Measurements from ENCODE around the gene SPI1. TPM values are rescaled to one million over a fixed set of nuclear protein-coding genes. Genes with fewer than 3 reads are reported as not detected.
A peak's percentile ranks its signal among the peaks of the same experiment; 100 is the strongest.

The SPI1 gene
- polyA plus RNA-seq, 2 of the 4 experiments (the other 2 are of a cell fraction): 0.14 TPM; not detected in 1

DNA sequence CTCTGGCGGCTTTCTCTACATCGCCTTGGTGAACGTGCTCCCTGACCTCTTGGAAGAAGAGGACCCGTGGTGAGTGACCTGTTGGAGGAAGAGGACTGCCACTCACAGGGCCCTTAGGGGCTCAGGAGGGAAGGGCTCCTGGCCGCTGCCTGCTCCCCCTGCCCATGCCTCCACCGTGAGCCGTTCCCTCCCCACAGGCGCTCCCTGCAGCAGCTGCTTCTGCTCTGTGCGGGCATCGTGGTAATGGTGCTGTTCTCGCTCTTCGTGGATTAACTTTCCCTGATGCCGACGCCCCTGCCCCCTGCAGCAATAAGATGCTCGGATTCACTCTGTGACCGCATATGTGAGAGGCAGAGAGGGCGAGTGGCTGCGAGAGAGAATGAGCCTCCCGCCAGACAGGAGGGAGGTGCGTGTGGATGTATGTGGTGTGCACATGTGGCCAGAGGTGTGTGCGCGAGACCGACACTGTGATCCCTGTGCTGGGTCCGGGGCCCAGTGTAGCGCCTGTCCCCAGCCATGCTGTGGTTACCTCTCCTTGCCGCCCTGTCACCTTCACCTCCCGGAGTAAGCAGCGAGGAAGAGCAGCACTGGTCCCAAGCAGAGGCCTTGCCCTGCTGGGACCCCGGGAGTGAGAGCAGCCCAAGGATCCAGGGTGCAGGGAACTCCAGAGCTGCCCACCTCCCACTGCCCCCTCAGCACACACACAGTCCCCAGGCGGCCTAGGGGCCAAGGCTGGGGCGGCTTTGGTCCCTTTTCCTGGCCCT is 36.9 kb upstream of the SPI1 start:
- DNase-seq (ENCODE audit: low read depth in 1 of 2, low spot score in 1 of 2): no peak
- Histone ChIP-seq H3K9me3 (no peaks in the 10 kb centered on the region), H3K4me2 (0 out of 3 replicates have a peak overlapping the region, but pooled peaks have one; percentile 6), H3K27ac (peak overlapping the region; percentile 31 to 81; a peak in 3 of 6 replicates), H3K4me1 (peaks cover 11% of the 10 kb centered on the region), H3K4me3 (no peak overlapping the region)
- WGBS (ENCODE audit: missing lambda C conversion rate): 91% methylated on average over 29 of the region's 31 CpGs
- FAIRE-seq: no peak
- ChIA-PET POLR2A (interaction anchor here (0.6 to 0.7 kb wide), 2 partner anchors 11 to 200 kb away, joined by 4 to 5 read pairs; partner anchors contain the start of genes DDB2 and PSMC3), CTCF (interaction anchor here (1.2 to 4.8 kb wide), 3 partner anchors 10 to 42 kb away, joined by 3 to 26 read pairs (median 4); partner anchors contain the start of gene PSMC3)
- TF ChIP-seq FOSB (CRISPR knock-in tag; IDR thresholded peaks at IDR 0.05) (no peak), TFCP2L1 (CRISPR knock-in tag; IDR thresholded peaks at IDR 0.05) (no peak)
- ATAC-seq: peak; percentile 6 to 16; a peak in 5 of 6 replicates

DNA sequence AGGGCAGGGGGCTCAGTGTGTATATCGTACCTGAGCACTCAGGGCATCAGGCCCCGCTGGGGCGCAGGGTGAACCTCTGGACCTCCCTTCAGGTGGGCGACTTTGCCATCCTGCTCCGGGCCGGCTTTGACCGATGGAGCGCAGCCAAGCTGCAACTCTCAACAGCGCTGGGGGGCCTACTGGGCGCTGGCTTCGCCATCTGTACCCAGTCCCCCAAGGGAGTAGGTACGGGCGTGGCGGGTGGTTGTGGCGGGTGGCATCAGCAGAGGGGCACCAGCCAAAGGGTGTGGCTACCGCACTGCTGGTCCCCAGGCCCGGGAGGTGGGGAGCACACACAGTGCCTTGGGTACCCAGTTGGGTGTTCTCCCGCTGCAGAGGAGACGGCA is 36.3 kb upstream of the SPI1 start:
- WGBS (ENCODE audit: missing lambda C conversion rate): 93% methylated on average over 7 of the region's 19 CpGs
- ATAC-seq (peak in 1 of 2 experiments; percentile 1; a peak in 3 of 6 replicates), FAIRE-seq (no peak), DNase-seq (ENCODE audit: low read depth in 1 of 2, low spot score in 1 of 2) (no peak)
- TF ChIP-seq RFX5 (IDR thresholded peaks at IDR 0.05): no peak
- TF ChIP-seq, protein P1, sequence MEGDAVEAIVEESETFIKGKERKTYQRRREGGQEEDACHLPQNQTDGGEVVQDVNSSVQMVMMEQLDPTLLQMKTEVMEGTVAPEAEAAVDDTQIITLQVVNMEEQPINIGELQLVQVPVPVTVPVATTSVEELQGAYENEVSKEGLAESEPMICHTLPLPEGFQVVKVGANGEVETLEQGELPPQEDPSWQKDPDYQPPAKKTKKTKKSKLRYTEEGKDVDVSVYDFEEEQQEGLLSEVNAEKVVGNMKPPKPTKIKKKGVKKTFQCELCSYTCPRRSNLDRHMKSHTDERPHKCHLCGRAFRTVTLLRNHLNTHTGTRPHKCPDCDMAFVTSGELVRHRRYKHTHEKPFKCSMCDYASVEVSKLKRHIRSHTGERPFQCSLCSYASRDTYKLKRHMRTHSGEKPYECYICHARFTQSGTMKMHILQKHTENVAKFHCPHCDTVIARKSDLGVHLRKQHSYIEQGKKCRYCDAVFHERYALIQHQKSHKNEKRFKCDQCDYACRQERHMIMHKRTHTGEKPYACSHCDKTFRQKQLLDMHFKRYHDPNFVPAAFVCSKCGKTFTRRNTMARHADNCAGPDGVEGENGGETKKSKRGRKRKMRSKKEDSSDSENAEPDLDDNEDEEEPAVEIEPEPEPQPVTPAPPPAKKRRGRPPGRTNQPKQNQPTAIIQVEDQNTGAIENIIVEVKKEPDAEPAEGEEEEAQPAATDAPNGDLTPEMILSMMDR (IDR thresholded peaks at IDR 0.05): no peak
- no peak for TF ChIP-seq RCOR1 (IDR thresholded peaks at IDR 0.05; ENCODE audit: low read depth, low read length)
- no peak for TF ChIP-seq FOSL2 (IDR thresholded peaks at IDR 0.05)
- no peak for TF ChIP-seq FOSL2 (CRISPR knock-in tag; IDR thresholded peaks at IDR 0.05)
- no peak for TF ChIP-seq ZSCAN20 (CRISPR knock-in tag; IDR thresholded peaks at IDR 0.05)
- TF ChIP-seq PHF8 (IDR thresholded peaks at IDR 0.05; ENCODE audit: borderline replicate concordance, low read depth): no peak
- TF ChIP-seq JUN (IDR thresholded peaks at IDR 0.05): no peak
- TF ChIP-seq EP300 (IDR thresholded peaks at IDR 0.05): no peak
- TF ChIP-seq EHF (CRISPR knock-in tag; IDR thresholded peaks at IDR 0.05): no peak
- H3K9me3 ChIP-seq: no peaks in the 10 kb centered on the region
- ChIA-PET POLR2A (no interaction called here), CTCF (interaction anchor here (4.8 to 8.0 kb wide), 2 partner anchors 9 to 42 kb away, joined by 26 to 75 read pairs; partner anchors contain the start of gene PSMC3)
- no peak overlapping the region for H3K4me2 ChIP-seq
- no peak overlapping the region for H3K4me3 ChIP-seq
- H3K4me1 ChIP-seq: peaks cover 13% of the 10 kb centered on the region
- H3K27ac ChIP-seq: no peak overlapping the region

DNA sequence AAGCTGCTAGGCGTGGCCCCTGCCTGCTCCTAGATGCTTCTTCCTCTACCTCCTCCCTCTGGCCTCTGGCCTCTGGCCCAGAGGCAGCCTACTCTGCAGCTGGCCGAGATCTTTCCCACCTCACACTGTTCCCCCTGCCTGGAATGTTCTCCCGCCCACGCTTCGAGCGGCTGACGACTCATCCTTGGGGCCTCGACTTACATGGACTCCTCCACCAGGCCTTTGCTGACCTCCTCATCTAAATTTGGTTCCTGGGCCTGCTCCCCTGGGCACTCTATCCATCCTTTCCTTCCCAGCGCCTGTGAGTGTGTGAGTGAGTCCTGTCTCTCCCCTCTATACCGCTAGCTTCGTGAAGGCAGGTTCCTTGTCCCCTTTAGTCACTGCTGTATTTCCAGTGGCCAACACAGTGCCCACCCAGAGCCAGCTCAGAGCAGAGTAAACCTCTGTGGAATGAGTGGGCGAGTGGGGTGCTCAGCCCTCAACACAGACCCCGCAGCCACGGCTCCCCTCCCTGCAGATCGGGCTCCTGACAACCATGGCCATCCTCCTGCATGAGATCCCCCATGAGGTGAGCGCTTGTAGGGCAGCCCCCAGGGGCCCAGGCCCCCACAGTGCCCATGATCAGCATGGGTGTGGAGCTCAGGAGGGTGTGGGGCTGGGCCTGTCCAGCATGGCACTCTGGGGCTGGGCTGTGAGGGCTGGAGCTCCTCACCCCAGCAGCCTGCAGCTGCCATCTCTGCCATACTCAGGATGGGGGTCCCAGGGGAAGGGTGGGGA is 35.7 kb upstream of the SPI1 start:
- Histone ChIP-seq H3K4me3 (no peak overlapping the region), H3K4me2 (no peak overlapping the region), H3K4me1 (peaks cover 19% of the 10 kb centered on the region), H3K27ac (0 out of 6 replicates have a peak overlapping the region, but pooled peaks of 1 of the 2 experiments have one; percentile 19), H3K9me3 (no peaks in the 10 kb centered on the region)
- WGBS (ENCODE audit: missing lambda C conversion rate): 75% methylated on average over 16 of the region's 16 CpGs
- POLR2A ChIA-PET: no interaction called here
- DNase-seq (ENCODE audit: low read depth in 1 of 2, low spot score in 1 of 2) (no peak), FAIRE-seq (no peak), ATAC-seq (no peak)
- TF ChIP-seq, protein P2, sequence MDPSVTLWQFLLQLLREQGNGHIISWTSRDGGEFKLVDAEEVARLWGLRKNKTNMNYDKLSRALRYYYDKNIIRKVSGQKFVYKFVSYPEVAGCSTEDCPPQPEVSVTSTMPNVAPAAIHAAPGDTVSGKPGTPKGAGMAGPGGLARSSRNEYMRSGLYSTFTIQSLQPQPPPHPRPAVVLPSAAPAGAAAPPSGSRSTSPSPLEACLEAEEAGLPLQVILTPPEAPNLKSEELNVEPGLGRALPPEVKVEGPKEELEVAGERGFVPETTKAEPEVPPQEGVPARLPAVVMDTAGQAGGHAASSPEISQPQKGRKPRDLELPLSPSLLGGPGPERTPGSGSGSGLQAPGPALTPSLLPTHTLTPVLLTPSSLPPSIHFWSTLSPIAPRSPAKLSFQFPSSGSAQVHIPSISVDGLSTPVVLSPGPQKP (IDR thresholded peaks at IDR 0.05; ENCODE audit: low read depth, low read length): no peak
- TF ChIP-seq SREBF2 (IDR thresholded peaks at IDR 0.05): no peak
- TF ChIP-seq, protein P3, sequence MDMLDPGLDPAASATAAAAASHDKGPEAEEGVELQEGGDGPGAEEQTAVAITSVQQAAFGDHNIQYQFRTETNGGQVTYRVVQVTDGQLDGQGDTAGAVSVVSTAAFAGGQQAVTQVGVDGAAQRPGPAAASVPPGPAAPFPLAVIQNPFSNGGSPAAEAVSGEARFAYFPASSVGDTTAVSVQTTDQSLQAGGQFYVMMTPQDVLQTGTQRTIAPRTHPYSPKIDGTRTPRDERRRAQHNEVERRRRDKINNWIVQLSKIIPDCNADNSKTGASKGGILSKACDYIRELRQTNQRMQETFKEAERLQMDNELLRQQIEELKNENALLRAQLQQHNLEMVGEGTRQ (IDR thresholded peaks at IDR 0.05): no peak
- TF ChIP-seq HOXB13 (CRISPR knock-in tag; IDR thresholded peaks at IDR 0.05; ENCODE audit: low read depth): no peak
- TF ChIP-seq ZFP36 (IDR thresholded peaks at IDR 0.05; ENCODE audit: borderline replicate concordance, partially characterized antibody): no peak
- TF ChIP-seq HOXB5 (CRISPR knock-in tag; IDR thresholded peaks at IDR 0.05): no peak
- TF ChIP-seq, protein P4, sequence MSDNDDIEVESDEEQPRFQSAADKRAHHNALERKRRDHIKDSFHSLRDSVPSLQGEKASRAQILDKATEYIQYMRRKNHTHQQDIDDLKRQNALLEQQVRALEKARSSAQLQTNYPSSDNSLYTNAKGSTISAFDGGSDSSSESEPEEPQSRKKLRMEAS (IDR thresholded peaks at IDR 0.05): no peak
- no peak for TF ChIP-seq EP300 (IDR thresholded peaks at IDR 0.05)
- no peak for TF ChIP-seq TP53 (CRISPR knock-in tag; IDR thresholded peaks at IDR 0.05)
- TF ChIP-seq ZC3H11A (IDR thresholded peaks at IDR 0.05): no peak
- no peak for TF ChIP-seq NR3C1 (IDR thresholded peaks at IDR 0.05)
- no peak for TF ChIP-seq TFCP2L1 (CRISPR knock-in tag; IDR thresholded peaks at IDR 0.05)
- no peak for TF ChIP-seq NFE2L2 (conservative IDR thresholded peaks at IDR 0.05; ENCODE audit: low read length)
- no peak for TF ChIP-seq MAZ (IDR thresholded peaks at IDR 0.05; ENCODE audit: borderline replicate concordance, low read depth, low read length)
- CTCF ChIA-PET: interaction anchor here (4.8 to 8.0 kb wide), 2 partner anchors 10 to 41 kb away, joined by 26 to 75 read pairs; partner anchors contain the start of gene PSMC3

Measured in A549 (cell line).